ENCODE results near the gene ITM2C.

The ITM2C gene

GRCh38 chr2:230847883-230848388 lies 16.8 kb upstream of the ITM2C start (continued):
- no peak for TF ChIP-seq ZSCAN16 (tag by site-specific recombination; IDR thresholded peaks at IDR 0.05)
- TF ChIP-seq ZNF433 (tag by site-specific recombination; IDR thresholded peaks at IDR 0.05; ENCODE audit: low read depth): no peak
- peak; percentile 80 for TF ChIP-seq ZNF335 (tag by site-specific recombination; conservative IDR thresholded peaks at IDR 0.05)
- TF ChIP-seq ZNF654 (tag by site-specific recombination; IDR thresholded peaks at IDR 0.05; ENCODE audit: low read depth): peak; percentile 51
- no peak for TF ChIP-seq ZNF658 (tag by site-specific recombination; IDR thresholded peaks at IDR 0.05)
- TF ChIP-seq ZEB2 (tag by site-specific recombination; IDR thresholded peaks at IDR 0.05): peak; percentile 39; the same call in 1 of the 2 replicates
- TF ChIP-seq ZNF2 (tag by site-specific recombination; IDR thresholded peaks at IDR 0.05): no peak
- peak; percentile 59; the same call in 1 of the 2 replicates for TF ChIP-seq ZNF561 (tag by site-specific recombination; IDR thresholded peaks at IDR 0.05; ENCODE audit: borderline replicate concordance)
- TF ChIP-seq ZSCAN23 (tag by site-specific recombination; IDR thresholded peaks at IDR 0.05): no peak
- TF ChIP-seq, protein P1, sequence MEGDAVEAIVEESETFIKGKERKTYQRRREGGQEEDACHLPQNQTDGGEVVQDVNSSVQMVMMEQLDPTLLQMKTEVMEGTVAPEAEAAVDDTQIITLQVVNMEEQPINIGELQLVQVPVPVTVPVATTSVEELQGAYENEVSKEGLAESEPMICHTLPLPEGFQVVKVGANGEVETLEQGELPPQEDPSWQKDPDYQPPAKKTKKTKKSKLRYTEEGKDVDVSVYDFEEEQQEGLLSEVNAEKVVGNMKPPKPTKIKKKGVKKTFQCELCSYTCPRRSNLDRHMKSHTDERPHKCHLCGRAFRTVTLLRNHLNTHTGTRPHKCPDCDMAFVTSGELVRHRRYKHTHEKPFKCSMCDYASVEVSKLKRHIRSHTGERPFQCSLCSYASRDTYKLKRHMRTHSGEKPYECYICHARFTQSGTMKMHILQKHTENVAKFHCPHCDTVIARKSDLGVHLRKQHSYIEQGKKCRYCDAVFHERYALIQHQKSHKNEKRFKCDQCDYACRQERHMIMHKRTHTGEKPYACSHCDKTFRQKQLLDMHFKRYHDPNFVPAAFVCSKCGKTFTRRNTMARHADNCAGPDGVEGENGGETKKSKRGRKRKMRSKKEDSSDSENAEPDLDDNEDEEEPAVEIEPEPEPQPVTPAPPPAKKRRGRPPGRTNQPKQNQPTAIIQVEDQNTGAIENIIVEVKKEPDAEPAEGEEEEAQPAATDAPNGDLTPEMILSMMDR (tag by site-specific recombination; IDR thresholded peaks at IDR 0.05): peak; percentile 84
- no peak for TF ChIP-seq ZNF23 (tag by site-specific recombination; IDR thresholded peaks at IDR 0.05; ENCODE audit: borderline replicate concordance)
- no peak for TF ChIP-seq ZNF157 (tag by site-specific recombination; IDR thresholded peaks at IDR 0.05)
- peak; percentile 75 for TF ChIP-seq ZBTB8A (tag by site-specific recombination; IDR thresholded peaks at IDR 0.05)
- 0 out of 2 replicates have a peak, but pooled peaks have one; percentile 21 for TF ChIP-seq IKZF3 (tag by site-specific recombination; IDR thresholded peaks at IDR 0.05)
- no peak for TF ChIP-seq FEZF1 (tag by site-specific recombination; IDR thresholded peaks at IDR 0.05)
- TF ChIP-seq ZNF341 (tag by site-specific recombination; IDR thresholded peaks at IDR 0.05; ENCODE audit: low read depth): no peak
- peak; percentile 46; the same call in 1 of the 2 replicates for TF ChIP-seq SCRT2 (tag by site-specific recombination; IDR thresholded peaks at IDR 0.05)
- TF ChIP-seq, protein P2, sequence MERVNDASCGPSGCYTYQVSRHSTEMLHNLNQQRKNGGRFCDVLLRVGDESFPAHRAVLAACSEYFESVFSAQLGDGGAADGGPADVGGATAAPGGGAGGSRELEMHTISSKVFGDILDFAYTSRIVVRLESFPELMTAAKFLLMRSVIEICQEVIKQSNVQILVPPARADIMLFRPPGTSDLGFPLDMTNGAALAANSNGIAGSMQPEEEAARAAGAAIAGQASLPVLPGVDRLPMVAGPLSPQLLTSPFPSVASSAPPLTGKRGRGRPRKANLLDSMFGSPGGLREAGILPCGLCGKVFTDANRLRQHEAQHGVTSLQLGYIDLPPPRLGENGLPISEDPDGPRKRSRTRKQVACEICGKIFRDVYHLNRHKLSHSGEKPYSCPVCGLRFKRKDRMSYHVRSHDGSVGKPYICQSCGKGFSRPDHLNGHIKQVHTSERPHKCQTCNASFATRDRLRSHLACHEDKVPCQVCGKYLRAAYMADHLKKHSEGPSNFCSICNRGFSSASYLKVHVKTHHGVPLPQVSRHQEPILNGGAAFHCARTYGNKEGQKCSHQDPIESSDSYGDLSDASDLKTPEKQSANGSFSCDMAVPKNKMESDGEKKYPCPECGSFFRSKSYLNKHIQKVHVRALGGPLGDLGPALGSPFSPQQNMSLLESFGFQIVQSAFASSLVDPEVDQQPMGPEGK (tag by site-specific recombination; IDR thresholded peaks at IDR 0.05): no peak
- TF ChIP-seq OSR2 (tag by site-specific recombination; IDR thresholded peaks at IDR 0.05): no peak
- TF ChIP-seq SP7 (tag by site-specific recombination; IDR thresholded peaks at IDR 0.05): peak; percentile 31; the same call in 1 of the 2 replicates
- TF ChIP-seq ZBTB17 (tag by site-specific recombination; IDR thresholded peaks at IDR 0.05): 0 out of 2 replicates have a peak, but pooled peaks have one; percentile 18
- no peak for TF ChIP-seq KLF8 (tag by site-specific recombination; IDR thresholded peaks at IDR 0.05)
- no peak for TF ChIP-seq ZNF677 (tag by site-specific recombination; IDR thresholded peaks at IDR 0.05)
- TF ChIP-seq ZNF416 (tag by site-specific recombination; IDR thresholded peaks at IDR 0.05): no peak

- Histone ChIP-seq H3K9me3 (ENCODE audit: control insufficient read depth, insufficient read depth, low read depth, low read length) (no peaks in the 10 kb centered on the region; the same call in 1 of the 2 replicates), H3K4me3 (ENCODE audit: low read depth, low read length) (no peak overlapping the region), H3K36me3 (ENCODE audit: control insufficient read depth in 2 of 2, insufficient read depth in 1 of 2, low read length in 2 of 2) (no peaks in the 10 kb centered on the region), H3K27ac (ENCODE audit: extremely low read depth, low read depth, low read length) (no peak overlapping the region), H3K4me1 (ENCODE audit: control insufficient read depth, insufficient read depth, low read length) (peaks cover 4% of the 10 kb centered on the region)
- CTCF ChIA-PET: interaction anchor here (0.6 to 5.4 kb wide), 8 partner anchors 8 to 164 kb away, joined by 3 to 35 read pairs (median 4); no protein-coding TSS in a partner anchor
- TF ChIP-seq ZBTB1 (tag by site-specific recombination; IDR thresholded peaks at IDR 0.05): no peak
- TF ChIP-seq, protein P1 (tag by site-specific recombination; IDR thresholded peaks at IDR 0.05): peak; percentile 48; the same call in 1 of the 2 replicates
- POLR2A ChIA-PET: interaction anchor here (1.4 kb wide), 1 partner anchor 15 kb away, joined by 3 read pairs; the partner anchor contains the start of gene ITM2C
Measured at GRCh38 chr2:230849633-230850357, 14.9 kb upstream of the ITM2C start.

Data from HEK293 (cell line).